GM10266 (cell line): ENCODE measurements around the gene PSTPIP1.
A peak's percentile ranks its signal among the peaks of the same experiment; 100 is the strongest.

Experiments
- DNase-seq: peaks from one replicate; pipeline ENCODE4 v3.0.0; 2012; ENCODE audit errors: extremely low spot score
- CTCF ChIP-seq: IDR thresholded peaks from 2 replicates; pipeline ENCODE4 v1.5.1; 2012; ENCODE audit warnings: mild to moderate bottlenecking, low read depth; ENCODE audit not compliant: control insufficient read depth, insufficient read depth; ENCODE audit errors: missing control alignments

PSTPIP1 gene

GRCh38 chr15:77032647-77033416, 37.9 kb downstream of the PSTPIP1 start:
- no peak for DNase-seq
- no peak for TF ChIP-seq CTCF

- no peak for DNase-seq
- TF ChIP-seq CTCF = no peak
These were observed 38.4 kb downstream of the PSTPIP1 start for GRCh38 chr15:77033417-77033728.

- no peak for DNase-seq
- no peak for TF ChIP-seq CTCF
These were observed 39.1 kb downstream of the PSTPIP1 start for GRCh38 chr15:77033729-77034671.

GRCh38 chr15:77034695-77035489, 40.0 kb downstream of the PSTPIP1 start:
- DNase-seq = peak; percentile 69
- TF ChIP-seq CTCF = peak; percentile 62

- TF ChIP-seq CTCF = no peak
- DNase-seq = no peak
These were observed 40.7 kb downstream of the PSTPIP1 start for GRCh38 chr15:77035584-77035983.

- peak; percentile 10 for DNase-seq
- no peak for TF ChIP-seq CTCF
These were observed 41.1 kb downstream of the PSTPIP1 start for GRCh38 chr15:77035999-77036471.
